HG03520 (cell line): ENCODE data around the gene ORAI3.

Experiments
- ATAC-seq: cut with Tn5 transposase; IDR thresholded peaks from one replicate; pipeline ENCODE4 v1.9.1; 2021; ENCODE audit warnings: mild to moderate bottlenecking, moderate library complexity; ENCODE audit not compliant: unreplicated experiment

Gene ORAI3

GRCh38 chr16:30946671-30947540 is 2.0 kb upstream of the ORAI3 start:
- no peak for ATAC-seq

GRCh38 chr16:30947541-30947858 is 1.4 kb upstream of the ORAI3 start:
- no peak for ATAC-seq

- no peak for ATAC-seq
These were observed 805 bp upstream of the ORAI3 start for GRCh38 chr16:30947859-30948666.

GRCh38 chr16:30949650-30950515 is 1.0 kb downstream of the ORAI3 start:
- ATAC-seq = peak; percentile 41

GRCh38 chr16:30950516-30951065 is 1.7 kb downstream of the ORAI3 start:
- ATAC-seq = no peak

- ATAC-seq = no peak
These were observed 2.3 kb downstream of the ORAI3 start for GRCh38 chr16:30951193-30951592.

GRCh38 chr16:30951750-30952149 is 2.9 kb downstream of the ORAI3 start:
- ATAC-seq = no peak

- no peak for ATAC-seq
These were observed 4.2 kb downstream of the ORAI3 start for GRCh38 chr16:30953111-30953510.

- no peak for ATAC-seq
These were observed 4.8 kb downstream of the ORAI3 start for GRCh38 chr16:30953511-30954124.

GRCh38 chr16:30954993-30955392 is 6.1 kb downstream of the ORAI3 start:
- ATAC-seq = no peak

- ATAC-seq = no peak
These were observed 8.0 kb downstream of the ORAI3 start for GRCh38 chr16:30956601-30957455.

GRCh38 chr16:30957456-30958174 is 8.7 kb downstream of the ORAI3 start, which contains the start of gene SETD1A:
SETD1A (plus strand) TSS chr16:30957754; CDS start chr16:30958732, 978 bp downstream.
- peak; percentile 49 for ATAC-seq

- ATAC-seq = peak; percentile 18
These were observed 9.6 kb downstream of the ORAI3 start for GRCh38 chr16:30958175-30959079.

GRCh38 chr16:30961384-30961783 is 12.5 kb downstream of the ORAI3 start:
- ATAC-seq = no peak

- ATAC-seq = no peak
These were observed 15.2 kb downstream of the ORAI3 start for GRCh38 chr16:30963925-30964511.

GRCh38 chr16:30964574-30965226 is 15.8 kb downstream of the ORAI3 start:
- no peak for ATAC-seq

- no peak for ATAC-seq
These were observed 16.6 kb downstream of the ORAI3 start for GRCh38 chr16:30965436-30965835.
